Cerebellar nuclear complex (tissue), 1 donor: ENCODE results near the gene RCSD1.

Experiments used
- DNase-seq, 2 experiments: peaks; one replicate each; lab custom pipeline; 2025; lab: John Stamatoyannopoulos, UW

RCSD1 gene

GRCh38 chr1:167617153-167618147 lies 12.6 kb upstream of the RCSD1 start:
- no peak for DNase-seq

GRCh38 chr1:167618366-167618765 lies 11.7 kb upstream of the RCSD1 start:
- DNase-seq: no peak

GRCh38 chr1:167618789-167619188 lies 11.2 kb upstream of the RCSD1 start:
- no peak for DNase-seq

GRCh38 chr1:167620002-167620401 lies 10.0 kb upstream of the RCSD1 start:
- no peak for DNase-seq

GRCh38 chr1:167621780-167622313 lies 8.2 kb upstream of the RCSD1 start:
- DNase-seq: no peak

- DNase-seq: no peak
Measured at GRCh38 chr1:167623951-167624350, 6.1 kb upstream of the RCSD1 start.

GRCh38 chr1:167625040-167625823 lies 4.8 kb upstream of the RCSD1 start:
- DNase-seq: no peak

GRCh38 chr1:167627615-167627864 lies 2.5 kb upstream of the RCSD1 start:
- no peak for DNase-seq

- DNase-seq: no peak
Measured at GRCh38 chr1:167627865-167628641, 2.0 kb upstream of the RCSD1 start.

- no peak for DNase-seq
Measured at GRCh38 chr1:167628741-167629515, 1.1 kb upstream of the RCSD1 start.

- no peak for DNase-seq
Measured at GRCh38 chr1:167630568-167631385, 745 bp downstream of the RCSD1 start.

- no peak for DNase-seq
Measured at GRCh38 chr1:167631386-167631935, 1.4 kb downstream of the RCSD1 start.

- DNase-seq: no peak
Measured at GRCh38 chr1:167631936-167632614, 2.0 kb downstream of the RCSD1 start.

- DNase-seq: no peak
Measured at GRCh38 chr1:167633258-167633944, 3.4 kb downstream of the RCSD1 start.

GRCh38 chr1:167634435-167634834 lies 4.4 kb downstream of the RCSD1 start:
- no peak for DNase-seq

- no peak for DNase-seq
Measured at GRCh38 chr1:167635156-167635648, 5.2 kb downstream of the RCSD1 start.

GRCh38 chr1:167635941-167636340 lies 5.9 kb downstream of the RCSD1 start:
- no peak for DNase-seq

- no peak for DNase-seq
Measured at GRCh38 chr1:167638064-167638463, 8.0 kb downstream of the RCSD1 start.

- DNase-seq: no peak
Measured at GRCh38 chr1:167640051-167640450, 10.0 kb downstream of the RCSD1 start.
